ENCODE results near the gene CHRD. TPM values are rescaled to one million over a fixed set of nuclear protein-coding genes. Genes with fewer than 3 reads are reported as not detected.

CHRD gene
- polyA plus RNA-seq (ENCODE audit: low read depth in 6 of 6), result not detected

DNA sequence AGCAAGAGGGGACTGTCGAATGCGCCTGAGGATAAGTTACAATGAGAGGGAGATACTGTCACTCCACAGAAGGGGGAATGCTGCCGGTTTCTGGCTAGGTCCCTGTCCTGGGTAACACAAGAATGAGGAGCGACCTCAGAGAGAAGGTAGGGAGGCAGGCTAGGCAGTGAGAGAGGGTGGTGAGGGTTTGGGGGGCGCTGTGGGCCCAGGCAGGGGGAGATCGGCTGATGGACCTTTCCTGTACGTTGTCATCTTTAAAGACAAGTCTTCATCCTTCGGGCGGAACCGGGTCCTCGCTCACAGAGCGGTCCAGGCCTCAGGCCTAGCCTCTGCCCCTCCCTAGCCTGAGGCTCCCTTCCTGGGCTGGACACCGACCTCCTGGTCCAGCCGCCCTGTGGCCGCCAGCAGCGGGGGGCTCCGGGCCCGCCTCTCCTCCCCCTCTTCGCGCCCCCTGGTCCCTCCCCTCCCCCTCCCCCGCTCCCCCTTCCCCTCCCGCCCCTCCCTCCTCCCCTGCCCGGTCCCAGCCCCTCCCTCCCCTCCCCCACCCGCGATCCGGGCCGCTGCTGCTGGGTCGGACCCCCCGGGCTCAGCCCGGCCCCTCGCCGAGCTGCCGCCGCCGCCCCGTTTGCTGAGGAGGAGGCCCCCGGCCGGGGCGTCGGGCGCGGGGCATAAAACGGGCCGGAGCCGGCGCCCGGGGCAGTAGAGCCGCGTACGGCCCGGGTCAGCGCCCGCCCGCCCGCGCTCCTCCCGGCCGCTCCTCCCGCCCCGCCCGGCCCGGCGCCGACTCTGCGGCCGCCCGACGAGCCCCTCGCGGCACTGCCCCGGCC is at the start of gene CHRD:
Gene CHRD, plus strand, starts transcription at position 697 of the 827 bp plus-strand sequence. CDS start 265 bp downstream, outside the sequence.
- Mint-ChIP-seq H3K4me3 (peak within 1 kb of the TSS; percentile 70 to 87 (median 84)), H3K36me3 (peaks cover 0 to 7% of the 10 kb centered on the region in 2 donors), H3K27ac (peak within 1 kb of the TSS in 3 of 6 donors; percentile 22 to 59 (median 47)), H3K27me3 (peaks cover 59 to 85% (median 71%) of the 10 kb centered on the region in 3 donors), H3K9me3 (no peaks in the 10 kb centered on the region), H3K4me1 (peaks cover 6 to 20% (median 11%) of the 10 kb centered on the region in 3 donors)
- DNase-seq (no peak), ATAC-seq (ENCODE audit: low read depth in 2 of 2) (peak; percentile 5 to 11)

DNA sequence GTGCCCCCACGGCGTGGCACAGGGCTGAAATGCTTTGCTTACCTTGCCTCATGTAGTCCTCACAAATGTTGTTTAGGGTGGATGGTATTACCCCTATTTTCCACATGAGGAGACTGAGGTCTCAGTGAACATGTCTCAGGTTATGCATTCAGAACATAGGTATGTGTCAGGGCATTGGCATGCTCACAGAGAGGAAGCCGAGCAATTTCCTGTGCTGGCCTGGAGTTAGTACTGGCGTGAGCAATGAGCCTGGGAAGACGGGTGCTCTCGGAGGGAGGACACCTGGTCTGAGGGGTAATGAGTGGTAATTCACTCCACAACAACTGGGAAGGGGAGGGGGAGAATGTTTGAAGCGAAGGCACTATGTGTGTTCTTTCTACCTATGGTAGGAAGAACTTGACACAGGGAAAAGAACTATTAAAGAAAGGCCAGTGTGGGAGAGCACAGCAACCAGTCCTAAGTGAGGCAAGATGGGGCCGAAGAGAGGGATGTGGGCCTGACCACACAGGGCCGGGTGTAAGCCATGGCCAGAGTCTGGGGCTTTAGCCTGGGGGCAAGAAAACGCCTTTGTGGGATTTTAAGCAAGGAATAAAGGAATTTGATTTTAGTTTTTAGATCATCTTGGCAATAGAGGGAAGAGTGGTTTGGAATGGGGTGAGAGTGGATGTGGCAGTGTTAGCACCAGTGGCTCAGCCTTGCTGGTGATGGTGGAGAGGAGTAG is 47.3 kb upstream of the CHRD start:
- H3K4me3 Mint-ChIP-seq, result peak overlapping the region in 1 of 8 donors; percentile 73

DNA sequence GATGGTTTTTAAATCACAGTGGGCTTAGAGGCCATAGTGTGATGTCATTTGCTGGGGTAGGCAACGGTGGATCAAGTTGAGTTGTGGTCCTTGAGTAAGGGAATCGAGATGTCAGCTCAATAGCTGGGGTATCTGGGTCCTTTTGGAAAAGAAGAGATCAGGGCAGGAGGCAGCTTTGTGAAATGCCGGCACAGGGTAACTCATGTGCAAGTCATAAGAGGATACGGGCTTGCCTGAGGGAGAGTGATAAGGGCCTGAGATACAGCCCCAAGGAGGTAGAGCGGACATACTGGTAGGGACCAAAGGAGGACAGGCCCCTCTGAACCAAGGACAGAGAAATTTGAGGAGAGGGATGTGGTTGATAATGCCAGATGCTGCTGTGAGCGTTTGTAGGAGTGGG is 46.7 kb upstream of the CHRD start:
- no peaks in the 10 kb centered on the region for H3K9me3 Mint-ChIP-seq
- peaks cover 0 to 12% (median 0%) of the 10 kb centered on the region in 3 donors for H3K27me3 Mint-ChIP-seq
- no peak for DNase-seq
- no peak for ATAC-seq (ENCODE audit: low read depth in 2 of 2)
- peak overlapping the region in 5 of 6 donors; percentile 13 to 93 (median 86) for H3K27ac Mint-ChIP-seq
- H3K4me1 Mint-ChIP-seq, result peaks cover 22 to 28% (median 27%) of the 10 kb centered on the region in 3 donors
- H3K4me3 Mint-ChIP-seq, result peak overlapping the region in 3 of 8 donors; percentile 6 to 73 (median 36)
- H3K36me3 Mint-ChIP-seq, result peaks cover 0 to 38% of the 10 kb centered on the region in 2 donors

More for the DNA sequence above, 47.3 kb upstream of the CHRD start:
- Mint-ChIP-seq H3K36me3 (peaks cover 1 to 42% of the 10 kb centered on the region in 2 donors), H3K27ac (peak overlapping the region; percentile 13 to 93 (median 76)), H3K27me3 (peaks cover 0 to 5% (median 0%) of the 10 kb centered on the region in 3 donors), H3K9me3 (no peaks in the 10 kb centered on the region), H3K4me1 (peaks cover 15 to 23% (median 21%) of the 10 kb centered on the region in 3 donors)
- no peak for DNase-seq
- no peak for ATAC-seq (ENCODE audit: low read depth in 2 of 2)

DNA sequence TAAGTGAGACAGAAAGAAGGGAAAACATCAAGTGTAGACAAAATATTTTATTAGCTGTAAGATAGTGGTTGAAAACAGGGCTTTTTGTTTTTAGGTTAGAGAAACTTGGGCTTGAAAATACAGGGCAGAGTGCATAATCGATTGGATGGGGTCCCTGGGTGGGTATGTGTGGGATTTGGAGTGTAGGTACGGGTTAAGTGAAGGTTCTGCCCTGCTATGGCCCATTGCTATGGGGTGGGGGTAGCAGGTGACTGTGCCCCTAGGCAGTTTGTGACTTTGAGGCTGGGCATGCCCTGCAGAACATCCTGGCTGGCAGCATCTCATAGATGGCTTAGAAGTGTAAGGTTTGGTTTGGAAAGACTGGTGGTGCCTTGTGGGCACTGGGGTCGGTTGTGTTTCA is 46.2 kb upstream of the CHRD start:
- H3K9me3 Mint-ChIP-seq, result no peaks in the 10 kb centered on the region
- peaks cover 0 to 33% of the 10 kb centered on the region in 2 donors for H3K36me3 Mint-ChIP-seq
- no peak for ATAC-seq (ENCODE audit: low read depth in 2 of 2)
- peaks cover 0 to 13% (median 0%) of the 10 kb centered on the region in 3 donors for H3K27me3 Mint-ChIP-seq
- H3K4me3 Mint-ChIP-seq, result peak overlapping the region in 3 of 8 donors; percentile 7 to 73 (median 23)
- no peak for DNase-seq
- H3K27ac Mint-ChIP-seq, result peak overlapping the region in 4 of 6 donors; percentile 25 to 93 (median 86)
- peaks cover 24 to 28% (median 27%) of the 10 kb centered on the region in 3 donors for H3K4me1 Mint-ChIP-seq

DNA sequence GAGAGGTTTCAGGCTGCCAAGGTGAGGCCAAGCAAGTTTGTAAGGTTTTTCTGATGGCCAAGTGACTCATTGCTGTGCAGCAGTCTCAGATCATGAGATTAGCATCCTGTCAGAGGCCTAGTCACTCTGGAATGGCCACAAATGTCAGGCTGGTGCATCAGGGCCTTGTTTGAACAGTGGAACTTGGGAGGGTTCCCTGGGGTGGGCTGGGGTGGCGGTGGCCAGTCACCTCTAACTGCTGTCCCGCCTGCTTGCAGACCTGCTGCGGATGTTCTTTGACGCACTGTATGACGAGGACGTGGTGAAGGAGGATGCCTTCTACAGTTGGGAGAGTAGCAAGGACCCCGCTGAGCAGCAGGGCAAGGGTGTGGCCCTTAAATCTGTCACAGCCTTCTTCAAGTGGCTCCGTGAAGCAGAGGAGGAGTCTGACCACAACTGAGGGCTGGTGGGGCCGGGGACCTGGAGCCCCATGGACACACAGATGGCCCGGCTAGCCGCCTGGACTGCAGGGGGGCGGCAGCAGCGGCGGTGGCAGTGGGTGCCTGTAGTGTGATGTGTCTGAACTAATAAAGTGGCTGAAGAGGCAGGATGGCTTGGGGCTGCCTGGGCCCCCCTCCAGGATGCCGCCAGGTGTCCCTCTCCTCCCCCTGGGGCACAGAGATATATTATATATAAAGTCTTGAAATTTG is 45.2 kb upstream of the CHRD start:
- H3K4me3 Mint-ChIP-seq, result peak overlapping the region in 7 of 8 donors; percentile 22 to 95 (median 67)
- H3K27ac Mint-ChIP-seq, result peak overlapping the region; percentile 70 to 98 (median 92)
- H3K36me3 Mint-ChIP-seq, result peaks cover 0 to 24% of the 10 kb centered on the region in 2 donors
- no peak for ATAC-seq (ENCODE audit: low read depth in 2 of 2)
- H3K4me1 Mint-ChIP-seq, result peaks cover 28 to 31% (median 29%) of the 10 kb centered on the region in 3 donors
- no peak for DNase-seq
- H3K9me3 Mint-ChIP-seq, result no peaks in the 10 kb centered on the region
- peaks cover 0 to 18% (median 0%) of the 10 kb centered on the region in 3 donors for H3K27me3 Mint-ChIP-seq

DNA sequence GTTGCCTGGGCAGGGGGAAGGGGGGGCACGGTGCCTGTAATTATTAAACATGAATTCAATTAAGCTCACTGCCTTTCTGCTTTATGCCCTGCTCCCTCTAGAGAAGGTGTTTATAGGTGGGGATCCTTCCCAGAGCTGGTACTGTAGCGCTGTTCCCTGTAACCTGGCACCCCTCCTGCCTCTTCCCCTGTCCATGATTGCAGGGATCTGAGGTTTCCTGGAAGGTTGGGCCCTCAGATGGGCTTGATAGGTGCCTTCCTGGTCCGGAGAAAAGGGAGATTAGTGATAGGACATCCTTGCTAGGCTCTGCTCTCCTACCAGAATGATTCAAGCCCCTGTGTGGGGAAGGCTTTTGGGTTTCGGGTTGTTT is 44.6 kb upstream of the CHRD start:
- ATAC-seq (ENCODE audit: low read depth in 2 of 2), result no peak
- no peak for DNase-seq
- Mint-ChIP-seq H3K27me3 (peaks cover 0 to 18% (median 0%) of the 10 kb centered on the region in 3 donors), H3K4me1 (peaks cover 28 to 31% (median 29%) of the 10 kb centered on the region in 3 donors), H3K9me3 (no peaks in the 10 kb centered on the region), H3K36me3 (peaks cover 0 to 20% of the 10 kb centered on the region in 2 donors), H3K27ac (peak overlapping the region; percentile 92 to 98 (median 96)), H3K4me3 (peak overlapping the region; percentile 83 to 95 (median 94))

DNA sequence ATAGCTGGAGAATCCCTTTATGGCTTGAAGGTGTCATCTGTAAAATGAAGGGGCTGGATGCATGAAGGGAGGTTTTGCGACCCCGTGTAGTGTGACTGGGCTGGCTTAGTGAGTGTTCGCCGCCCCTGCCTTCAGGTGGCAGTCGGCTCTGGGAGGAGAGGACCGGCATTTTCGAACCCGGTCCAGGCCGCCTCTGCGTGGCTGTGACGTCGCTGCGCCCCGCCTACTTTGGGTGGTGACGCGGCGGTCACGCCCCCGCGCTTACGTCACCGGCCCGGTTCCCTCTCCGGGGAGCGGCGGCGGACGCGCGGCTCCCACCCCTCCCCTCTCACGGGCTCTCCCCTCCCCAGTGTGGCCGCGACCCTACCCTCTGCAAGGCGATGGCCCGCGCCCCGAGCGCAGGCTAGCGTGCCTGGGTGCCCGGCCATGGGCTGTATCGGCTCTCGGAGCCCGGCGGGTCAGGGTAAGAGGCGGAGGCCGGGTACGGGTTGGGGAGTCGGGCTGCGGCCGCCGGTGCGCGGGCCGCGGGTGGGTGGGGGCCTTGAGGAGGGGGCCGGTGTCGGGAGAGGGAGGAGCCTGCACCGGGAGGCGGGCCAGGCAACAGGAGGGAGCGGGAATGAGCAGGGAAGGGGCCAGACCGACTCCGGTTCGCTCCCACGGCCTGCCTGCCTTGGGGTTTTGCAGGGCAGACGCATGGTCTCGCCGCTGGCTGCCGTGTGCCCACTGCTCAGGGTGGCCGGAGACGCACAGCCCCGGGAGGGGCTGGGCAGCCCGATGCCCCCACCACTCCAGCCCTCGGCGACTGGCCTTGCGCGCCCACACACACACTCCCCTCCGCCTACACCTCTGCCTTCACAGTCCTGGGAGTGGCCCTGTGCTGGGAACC is 44.0 kb upstream of the CHRD start:
- Mint-ChIP-seq H3K27ac (peak overlapping the region; percentile 93 to 98 (median 98)), H3K9me3 (no peaks in the 10 kb centered on the region), H3K4me3 (peak overlapping the region; percentile 88 to 95 (median 94)), H3K36me3 (peaks cover 0 to 18% of the 10 kb centered on the region in 2 donors), H3K4me1 (peaks cover 29 to 31% (median 31%) of the 10 kb centered on the region in 3 donors), H3K27me3 (peaks cover 0 to 18% (median 0%) of the 10 kb centered on the region in 3 donors)
- DNase-seq (peak; percentile 85), ATAC-seq (ENCODE audit: low read depth in 2 of 2) (peak; percentile 84 to 85)

DNA sequence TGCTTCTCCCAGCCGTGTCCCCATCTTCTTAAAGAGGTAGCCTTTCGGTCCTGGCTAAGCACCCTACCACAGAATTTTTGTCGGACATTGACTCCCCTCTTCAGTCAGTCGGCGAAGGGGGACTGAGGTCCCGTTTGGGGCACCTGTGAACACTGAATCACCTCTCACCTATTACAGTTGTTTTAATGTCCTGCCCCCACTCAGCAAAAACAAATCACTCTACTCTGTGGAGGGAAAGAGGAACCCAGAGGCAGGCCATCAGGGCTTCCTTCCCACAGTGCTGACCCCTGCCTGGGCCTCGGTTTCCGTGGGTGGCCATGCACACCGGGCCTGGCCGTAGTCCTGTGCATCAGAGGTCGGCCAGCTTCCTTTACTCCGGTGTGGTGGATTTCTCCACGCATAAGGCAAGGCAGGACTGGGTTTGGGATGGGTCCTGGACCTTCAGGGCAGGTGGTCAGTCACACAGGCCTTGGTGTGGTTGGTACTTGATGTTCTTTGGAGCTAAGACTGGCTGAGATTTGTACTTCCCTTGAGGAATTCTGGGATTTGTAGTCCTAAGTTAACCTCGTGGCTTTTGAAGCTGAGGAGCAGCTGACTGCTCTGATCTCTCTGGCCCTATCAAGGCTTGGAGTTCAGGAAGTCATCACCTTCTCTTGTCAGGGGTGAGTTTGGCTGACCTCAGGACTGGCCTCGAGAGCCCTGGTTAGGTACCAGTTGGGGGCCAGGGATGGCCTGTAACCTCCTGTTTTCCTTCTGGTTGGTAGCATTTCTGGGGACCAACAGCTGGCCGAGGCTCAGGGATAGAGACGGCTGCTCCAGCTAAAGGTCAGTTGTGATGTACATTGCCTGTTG is 43.1 kb upstream of the CHRD start:
- DNase-seq, result no peak
- Mint-ChIP-seq H3K36me3 (peaks cover 0 to 12% of the 10 kb centered on the region in 2 donors), H3K27me3 (peaks cover 0 to 18% (median 0%) of the 10 kb centered on the region in 3 donors), H3K4me3 (peak overlapping the region; percentile 88 to 95 (median 94)), H3K27ac (peak overlapping the region; percentile 76 to 98 (median 96)), H3K4me1 (peaks cover 29 to 32% (median 31%) of the 10 kb centered on the region in 3 donors), H3K9me3 (no peaks in the 10 kb centered on the region)
- peak; percentile 11 to 15 for ATAC-seq (ENCODE audit: low read depth in 2 of 2)

DNA sequence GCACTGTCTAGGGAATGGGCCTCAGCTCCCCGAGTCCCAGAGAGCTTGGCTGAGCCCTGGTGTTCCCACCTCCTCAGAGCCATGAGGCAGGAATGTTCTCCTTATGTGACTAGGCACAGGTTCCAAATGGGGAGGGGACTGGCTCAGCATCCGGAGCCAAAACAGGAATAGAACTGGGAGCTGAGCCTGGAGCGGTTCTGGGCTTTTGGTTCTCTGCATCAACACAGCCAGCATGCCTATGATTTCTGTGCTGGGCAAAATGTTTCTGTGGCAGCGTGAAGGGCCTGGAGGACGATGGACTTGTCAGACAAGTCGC is 42.5 kb upstream of the CHRD start, which contains the start of gene FAM131A:
Gene FAM131A, plus strand, starts transcription at position 202 of the 316 bp plus-strand sequence. Its CDS starts 31 bp downstream, at position 233.
- H3K9me3 Mint-ChIP-seq, result no peaks in the 10 kb centered on the region
- DNase-seq, result no peak
- H3K27me3 Mint-ChIP-seq, result peaks cover 0 to 18% (median 0%) of the 10 kb centered on the region in 3 donors
- H3K4me3 Mint-ChIP-seq, result peak within 1 kb of the TSS; percentile 88 to 95 (median 94)
- peak within 1 kb of the TSS; percentile 76 to 98 (median 96) for H3K27ac Mint-ChIP-seq
- H3K4me1 Mint-ChIP-seq, result peaks cover 29 to 32% (median 31%) of the 10 kb centered on the region in 3 donors
- ATAC-seq (ENCODE audit: low read depth in 2 of 2), result no peak
- H3K36me3 Mint-ChIP-seq, result peaks cover under 1 to 12% of the 10 kb centered on the region in 2 donors

DNA sequence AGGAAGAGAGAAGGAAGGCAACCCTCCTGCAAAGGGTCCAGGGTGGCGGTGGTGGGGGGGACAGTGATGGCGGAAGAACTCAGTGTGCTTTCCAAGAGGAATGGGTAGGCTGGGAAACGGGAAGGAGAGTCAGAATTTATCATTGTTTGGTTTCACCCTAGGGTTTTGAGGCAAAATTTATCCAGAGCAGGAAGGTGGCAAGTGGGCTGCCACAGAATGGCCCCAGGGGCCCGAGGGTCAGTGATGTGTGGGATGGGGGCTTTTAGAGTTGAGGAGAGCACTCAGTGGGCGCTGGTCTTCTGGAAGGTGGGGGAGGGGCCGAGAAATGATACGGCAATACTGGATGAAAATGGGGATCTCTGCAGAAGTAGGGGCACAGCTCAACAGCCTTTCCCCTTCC is 41.9 kb upstream of the CHRD start:
- H3K36me3 Mint-ChIP-seq, result peaks cover 6 to 7% of the 10 kb centered on the region in 2 donors
- ATAC-seq (ENCODE audit: low read depth in 2 of 2) (no peak), DNase-seq (no peak)
- H3K27ac Mint-ChIP-seq, result peak overlapping the region in 3 of 6 donors; percentile 9 to 93 (median 44)
- H3K27me3 Mint-ChIP-seq, result peaks cover 0 to 18% (median 0%) of the 10 kb centered on the region in 3 donors
- H3K4me1 Mint-ChIP-seq, result peaks cover 28 to 32% (median 29%) of the 10 kb centered on the region in 3 donors
- peak overlapping the region in 6 of 8 donors; percentile 16 to 95 (median 32) for H3K4me3 Mint-ChIP-seq
- H3K9me3 Mint-ChIP-seq, result no peaks in the 10 kb centered on the region

DNA sequence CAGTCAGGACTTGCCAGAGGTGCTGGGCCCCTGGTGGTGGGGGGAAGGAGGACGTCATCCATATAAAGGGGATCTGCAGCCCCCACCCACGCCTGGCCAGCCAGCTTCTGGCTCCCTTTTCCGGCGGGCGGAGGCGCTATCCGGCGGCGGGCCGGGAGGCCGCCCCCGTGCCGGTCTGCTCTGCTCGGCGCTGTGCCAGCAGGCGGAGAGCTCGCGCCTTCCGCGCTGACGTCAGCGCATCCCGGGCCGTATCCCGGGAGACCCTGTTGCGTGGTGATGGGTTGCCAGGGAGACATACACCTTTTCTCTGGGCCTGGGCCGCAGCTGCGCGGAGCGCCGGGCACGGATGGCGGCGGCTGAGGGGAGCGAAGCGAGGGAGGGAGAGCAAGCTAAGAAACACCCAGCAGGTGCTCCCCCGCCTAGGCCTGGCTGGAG is 41.3 kb upstream of the CHRD start:
- peaks cover 0 to 18% (median 0%) of the 10 kb centered on the region in 3 donors for H3K27me3 Mint-ChIP-seq
- peaks cover 1 to 6% of the 10 kb centered on the region in 2 donors for H3K36me3 Mint-ChIP-seq
- peak overlapping the region in 3 of 8 donors; percentile 20 to 48 (median 35) for H3K4me3 Mint-ChIP-seq
- no peak overlapping the region for H3K27ac Mint-ChIP-seq
- H3K9me3 Mint-ChIP-seq, result no peaks in the 10 kb centered on the region
- H3K4me1 Mint-ChIP-seq, result peaks cover 22 to 32% (median 29%) of the 10 kb centered on the region in 3 donors
- DNase-seq (no peak), ATAC-seq (ENCODE audit: low read depth in 2 of 2) (peak in 1 of 2 donors; percentile 10)
